Measurements from ENCODE around the gene GTF3A. TPM values are rescaled to one million over a fixed set of nuclear protein-coding genes. Genes with fewer than 3 reads are reported as not detected.

GTF3A gene
- total and polyA plus RNA-seq, 2 experiments from 2014 or later = 109 to 190 TPM

DNA sequence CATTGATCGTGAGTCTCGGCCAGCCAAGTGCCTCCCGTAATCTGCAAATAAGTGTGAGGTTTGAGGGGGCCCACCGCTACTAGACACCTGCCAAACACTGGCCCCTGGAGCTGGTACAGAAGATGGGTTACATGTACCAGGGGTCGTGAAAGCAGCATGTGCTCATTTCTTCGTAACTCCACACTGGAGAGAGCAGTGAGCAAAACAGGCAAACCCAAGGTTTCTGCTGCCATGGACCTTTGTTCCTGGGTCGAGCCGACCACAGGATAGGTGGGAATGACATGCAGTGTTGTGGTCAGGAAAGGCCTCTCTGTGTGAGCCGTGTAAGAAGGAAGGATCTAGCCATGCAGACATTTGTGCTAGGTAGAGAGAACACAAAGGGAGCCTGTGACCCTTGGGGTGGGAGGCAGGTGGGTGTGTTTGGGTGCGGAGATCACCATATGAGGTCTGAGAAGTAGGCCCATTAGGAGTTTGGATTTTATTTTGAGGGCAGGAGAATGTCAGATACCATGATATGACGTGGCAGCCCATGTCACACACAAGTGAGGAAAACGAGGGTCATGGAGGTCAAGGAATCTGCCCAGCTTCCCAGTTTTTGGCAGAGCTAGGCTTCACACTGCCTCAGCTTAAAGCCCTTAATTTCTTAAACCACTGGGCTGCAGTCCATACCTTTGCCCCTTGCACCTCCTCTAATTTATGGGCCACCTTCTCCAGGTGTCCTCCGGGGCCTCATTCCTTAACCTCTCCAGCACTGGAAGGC, 919 bp downstream of the GTF3A start:
- peak overlapping the region; percentile 69 for H3K4me3 Mint-ChIP-seq

More for the DNA sequence above, 919 bp downstream of the GTF3A start:
- ATAC-seq (no peak; the same call in 2 of the 3 replicates), DNase-seq (ENCODE audit: low spot score) (no peak)
- peaks cover 24% of the 10 kb centered on the region for H3K4me1 Mint-ChIP-seq
- H4K20me1 ChIP-seq (replicated peaks; ENCODE audit: insufficient read depth) = no peaks in the 10 kb centered on the region; the same call in 1 of the 2 replicates
- H2AFZ ChIP-seq = peak overlapping the region; percentile 96
- peaks cover 21% of the 10 kb centered on the region for H3K27me3 ChIP-seq (ENCODE audit: insufficient read depth)
- peaks cover 31% of the 10 kb centered on the region for H3K79me2 ChIP-seq (replicated peaks; ENCODE audit: insufficient read depth)
- H3K27ac ChIP-seq (ENCODE audit: low read depth) = no peak overlapping the region; the same call in 1 of the 2 replicates
- H3K4me3 ChIP-seq = peak overlapping the region; percentile 88
- H3K9me3 Mint-ChIP-seq = no peaks in the 10 kb centered on the region
- TF ChIP-seq EZH2 (IDR thresholded peaks at IDR 0.05; ENCODE audit: low read depth, unreplicated experiment) = no peak
- TF ChIP-seq, protein P1, sequence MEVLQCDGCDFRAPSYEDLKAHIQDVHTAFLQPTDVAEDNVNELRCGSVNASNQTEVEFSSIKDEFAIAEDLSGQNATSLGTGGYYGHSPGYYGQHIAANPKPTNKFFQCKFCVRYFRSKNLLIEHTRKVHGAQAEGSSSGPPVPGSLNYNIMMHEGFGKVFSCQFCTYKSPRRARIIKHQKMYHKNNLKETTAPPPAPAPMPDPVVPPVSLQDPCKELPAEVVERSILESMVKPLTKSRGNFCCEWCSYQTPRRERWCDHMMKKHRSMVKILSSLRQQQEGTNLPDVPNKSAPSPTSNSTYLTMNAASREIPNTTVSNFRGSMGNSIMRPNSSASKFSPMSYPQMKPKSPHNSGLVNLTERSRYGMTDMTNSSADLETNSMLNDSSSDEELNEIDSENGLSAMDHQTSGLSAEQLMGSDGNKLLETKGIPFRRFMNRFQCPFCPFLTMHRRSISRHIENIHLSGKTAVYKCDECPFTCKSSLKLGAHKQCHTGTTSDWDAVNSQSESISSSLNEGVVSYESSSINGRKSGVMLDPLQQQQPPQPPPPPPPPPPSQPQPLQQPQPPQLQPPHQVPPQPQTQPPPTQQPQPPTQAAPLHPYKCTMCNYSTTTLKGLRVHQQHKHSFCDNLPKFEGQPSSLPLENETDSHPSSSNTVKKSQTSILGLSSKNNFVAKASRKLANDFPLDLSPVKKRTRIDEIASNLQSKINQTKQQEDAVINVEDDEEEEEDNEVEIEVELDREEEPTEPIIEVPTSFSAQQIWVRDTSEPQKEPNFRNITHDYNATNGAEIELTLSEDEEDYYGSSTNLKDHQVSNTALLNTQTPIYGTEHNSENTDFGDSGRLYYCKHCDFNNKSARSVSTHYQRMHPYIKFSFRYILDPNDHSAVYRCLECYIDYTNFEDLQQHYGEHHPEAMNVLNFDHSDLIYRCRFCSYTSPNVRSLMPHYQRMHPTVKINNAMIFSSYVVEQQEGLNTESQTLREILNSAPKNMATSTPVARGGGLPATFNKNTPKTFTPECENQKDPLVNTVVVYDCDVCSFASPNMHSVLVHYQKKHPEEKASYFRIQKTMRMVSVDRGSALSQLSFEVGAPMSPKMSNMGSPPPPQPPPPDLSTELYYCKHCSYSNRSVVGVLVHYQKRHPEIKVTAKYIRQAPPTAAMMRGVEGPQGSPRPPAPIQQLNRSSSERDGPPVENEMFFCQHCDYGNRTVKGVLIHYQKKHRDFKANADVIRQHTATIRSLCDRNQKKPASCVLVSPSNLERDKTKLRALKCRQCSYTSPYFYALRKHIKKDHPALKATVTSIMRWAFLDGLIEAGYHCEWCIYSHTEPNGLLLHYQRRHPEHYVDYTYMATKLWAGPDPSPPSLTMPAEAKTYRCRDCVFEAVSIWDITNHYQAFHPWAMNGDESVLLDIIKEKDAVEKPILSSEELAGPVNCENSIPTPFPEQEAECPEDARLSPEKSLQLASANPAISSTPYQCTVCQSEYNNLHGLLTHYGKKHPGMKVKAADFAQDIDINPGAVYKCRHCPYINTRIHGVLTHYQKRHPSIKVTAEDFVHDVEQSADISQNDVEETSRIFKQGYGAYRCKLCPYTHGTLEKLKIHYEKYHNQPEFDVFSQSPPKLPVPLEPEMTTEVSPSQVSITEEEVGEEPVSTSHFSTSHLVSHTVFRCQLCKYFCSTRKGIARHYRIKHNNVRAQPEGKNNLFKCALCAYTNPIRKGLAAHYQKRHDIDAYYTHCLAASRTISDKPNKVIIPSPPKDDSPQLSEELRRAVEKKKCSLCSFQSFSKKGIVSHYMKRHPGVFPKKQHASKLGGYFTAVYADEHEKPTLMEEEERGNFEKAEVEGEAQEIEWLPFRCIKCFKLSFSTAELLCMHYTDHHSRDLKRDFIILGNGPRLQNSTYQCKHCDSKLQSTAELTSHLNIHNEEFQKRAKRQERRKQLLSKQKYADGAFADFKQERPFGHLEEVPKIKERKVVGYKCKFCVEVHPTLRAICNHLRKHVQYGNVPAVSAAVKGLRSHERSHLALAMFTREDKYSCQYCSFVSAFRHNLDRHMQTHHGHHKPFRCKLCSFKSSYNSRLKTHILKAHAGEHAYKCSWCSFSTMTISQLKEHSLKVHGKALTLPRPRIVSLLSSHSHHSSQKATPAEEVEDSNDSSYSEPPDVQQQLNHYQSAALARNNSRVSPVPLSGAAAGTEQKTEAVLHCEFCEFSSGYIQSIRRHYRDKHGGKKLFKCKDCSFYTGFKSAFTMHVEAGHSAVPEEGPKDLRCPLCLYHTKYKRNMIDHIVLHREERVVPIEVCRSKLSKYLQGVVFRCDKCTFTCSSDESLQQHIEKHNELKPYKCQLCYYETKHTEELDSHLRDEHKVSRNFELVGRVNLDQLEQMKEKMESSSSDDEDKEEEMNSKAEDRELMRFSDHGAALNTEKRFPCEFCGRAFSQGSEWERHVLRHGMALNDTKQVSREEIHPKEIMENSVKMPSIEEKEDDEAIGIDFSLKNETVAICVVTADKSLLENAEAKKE (CRISPR knock-in tag; IDR thresholded peaks at IDR 0.05) = no peak
- no peak for TF ChIP-seq NANOG (IDR thresholded peaks at IDR 0.05; ENCODE audit: borderline replicate concordance)
- TF ChIP-seq, protein P2, sequence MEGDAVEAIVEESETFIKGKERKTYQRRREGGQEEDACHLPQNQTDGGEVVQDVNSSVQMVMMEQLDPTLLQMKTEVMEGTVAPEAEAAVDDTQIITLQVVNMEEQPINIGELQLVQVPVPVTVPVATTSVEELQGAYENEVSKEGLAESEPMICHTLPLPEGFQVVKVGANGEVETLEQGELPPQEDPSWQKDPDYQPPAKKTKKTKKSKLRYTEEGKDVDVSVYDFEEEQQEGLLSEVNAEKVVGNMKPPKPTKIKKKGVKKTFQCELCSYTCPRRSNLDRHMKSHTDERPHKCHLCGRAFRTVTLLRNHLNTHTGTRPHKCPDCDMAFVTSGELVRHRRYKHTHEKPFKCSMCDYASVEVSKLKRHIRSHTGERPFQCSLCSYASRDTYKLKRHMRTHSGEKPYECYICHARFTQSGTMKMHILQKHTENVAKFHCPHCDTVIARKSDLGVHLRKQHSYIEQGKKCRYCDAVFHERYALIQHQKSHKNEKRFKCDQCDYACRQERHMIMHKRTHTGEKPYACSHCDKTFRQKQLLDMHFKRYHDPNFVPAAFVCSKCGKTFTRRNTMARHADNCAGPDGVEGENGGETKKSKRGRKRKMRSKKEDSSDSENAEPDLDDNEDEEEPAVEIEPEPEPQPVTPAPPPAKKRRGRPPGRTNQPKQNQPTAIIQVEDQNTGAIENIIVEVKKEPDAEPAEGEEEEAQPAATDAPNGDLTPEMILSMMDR (conservative IDR thresholded peaks at IDR 0.05; ENCODE audit: low read depth in 2 of 2) = no peak
- TF ChIP-seq, protein P3, sequence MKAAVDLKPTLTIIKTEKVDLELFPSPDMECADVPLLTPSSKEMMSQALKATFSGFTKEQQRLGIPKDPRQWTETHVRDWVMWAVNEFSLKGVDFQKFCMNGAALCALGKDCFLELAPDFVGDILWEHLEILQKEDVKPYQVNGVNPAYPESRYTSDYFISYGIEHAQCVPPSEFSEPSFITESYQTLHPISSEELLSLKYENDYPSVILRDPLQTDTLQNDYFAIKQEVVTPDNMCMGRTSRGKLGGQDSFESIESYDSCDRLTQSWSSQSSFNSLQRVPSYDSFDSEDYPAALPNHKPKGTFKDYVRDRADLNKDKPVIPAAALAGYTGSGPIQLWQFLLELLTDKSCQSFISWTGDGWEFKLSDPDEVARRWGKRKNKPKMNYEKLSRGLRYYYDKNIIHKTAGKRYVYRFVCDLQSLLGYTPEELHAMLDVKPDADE (IDR thresholded peaks at IDR 0.05) = no peak
- TF ChIP-seq ZNF331 (CRISPR knock-in tag; IDR thresholded peaks at IDR 0.05; ENCODE audit: low read depth) = no peak
- TF ChIP-seq EZH2phosphoT487 (IDR thresholded peaks at IDR 0.05; ENCODE audit: unreplicated experiment) = no peak
- TF ChIP-seq, protein P4, sequence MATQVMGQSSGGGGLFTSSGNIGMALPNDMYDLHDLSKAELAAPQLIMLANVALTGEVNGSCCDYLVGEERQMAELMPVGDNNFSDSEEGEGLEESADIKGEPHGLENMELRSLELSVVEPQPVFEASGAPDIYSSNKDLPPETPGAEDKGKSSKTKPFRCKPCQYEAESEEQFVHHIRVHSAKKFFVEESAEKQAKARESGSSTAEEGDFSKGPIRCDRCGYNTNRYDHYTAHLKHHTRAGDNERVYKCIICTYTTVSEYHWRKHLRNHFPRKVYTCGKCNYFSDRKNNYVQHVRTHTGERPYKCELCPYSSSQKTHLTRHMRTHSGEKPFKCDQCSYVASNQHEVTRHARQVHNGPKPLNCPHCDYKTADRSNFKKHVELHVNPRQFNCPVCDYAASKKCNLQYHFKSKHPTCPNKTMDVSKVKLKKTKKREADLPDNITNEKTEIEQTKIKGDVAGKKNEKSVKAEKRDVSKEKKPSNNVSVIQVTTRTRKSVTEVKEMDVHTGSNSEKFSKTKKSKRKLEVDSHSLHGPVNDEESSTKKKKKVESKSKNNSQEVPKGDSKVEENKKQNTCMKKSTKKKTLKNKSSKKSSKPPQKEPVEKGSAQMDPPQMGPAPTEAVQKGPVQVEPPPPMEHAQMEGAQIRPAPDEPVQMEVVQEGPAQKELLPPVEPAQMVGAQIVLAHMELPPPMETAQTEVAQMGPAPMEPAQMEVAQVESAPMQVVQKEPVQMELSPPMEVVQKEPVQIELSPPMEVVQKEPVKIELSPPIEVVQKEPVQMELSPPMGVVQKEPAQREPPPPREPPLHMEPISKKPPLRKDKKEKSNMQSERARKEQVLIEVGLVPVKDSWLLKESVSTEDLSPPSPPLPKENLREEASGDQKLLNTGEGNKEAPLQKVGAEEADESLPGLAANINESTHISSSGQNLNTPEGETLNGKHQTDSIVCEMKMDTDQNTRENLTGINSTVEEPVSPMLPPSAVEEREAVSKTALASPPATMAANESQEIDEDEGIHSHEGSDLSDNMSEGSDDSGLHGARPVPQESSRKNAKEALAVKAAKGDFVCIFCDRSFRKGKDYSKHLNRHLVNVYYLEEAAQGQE (IDR thresholded peaks at IDR 0.05; ENCODE audit: unreplicated experiment) = no peak
- TF ChIP-seq POLR2AphosphoS5 (IDR thresholded peaks at IDR 0.05; ENCODE audit: low read depth) = no peak
- no peak for TF ChIP-seq JUNB (IDR thresholded peaks at IDR 0.05; ENCODE audit: unreplicated experiment)
- no peak for TF ChIP-seq CREB1 (CRISPR knock-in tag; IDR thresholded peaks at IDR 0.05; ENCODE audit: low read depth)
- no peaks in the 10 kb centered on the region for H3K9me2 ChIP-seq (ENCODE audit: insufficient read depth)
- peak overlapping the region; percentile 98 for H3K4me2 ChIP-seq
- H3K4me1 ChIP-seq (ENCODE audit: insufficient read depth) = peaks cover 22% of the 10 kb centered on the region
- H3F3A ChIP-seq (replicated peaks; ENCODE audit: low read depth) = no peaks in the 10 kb centered on the region
- peak overlapping the region; percentile 7; the same call in 1 of the 2 replicates for H3K27ac Mint-ChIP-seq
- H3K27me3 Mint-ChIP-seq (ENCODE audit: insufficient read depth, low read depth, poor library complexity) = peaks cover 8% of the 10 kb centered on the region
- H3K36me3 Mint-ChIP-seq (ENCODE audit: low read depth) = peaks cover 32% of the 10 kb centered on the region
- peaks cover 20% of the 10 kb centered on the region for H3K36me3 ChIP-seq (ENCODE audit: insufficient read depth)

All from GM23338 (cell line).